ENCODE measurements around the gene BSG. TPM values are rescaled to one million over a fixed set of nuclear protein-coding genes. Genes with fewer than 3 reads are reported as not detected.

BSG gene
- total and polyA plus RNA-seq, 10 of the 15 experiments (the other 5 are each of a cell fraction or from before 2014, with no cell fraction given): 2.8 to 297 (median 199) TPM

GRCh38 chr19:566844-567243, 5.6 kb upstream of the BSG start (continued):
- TF ChIP-seq, protein P1, sequence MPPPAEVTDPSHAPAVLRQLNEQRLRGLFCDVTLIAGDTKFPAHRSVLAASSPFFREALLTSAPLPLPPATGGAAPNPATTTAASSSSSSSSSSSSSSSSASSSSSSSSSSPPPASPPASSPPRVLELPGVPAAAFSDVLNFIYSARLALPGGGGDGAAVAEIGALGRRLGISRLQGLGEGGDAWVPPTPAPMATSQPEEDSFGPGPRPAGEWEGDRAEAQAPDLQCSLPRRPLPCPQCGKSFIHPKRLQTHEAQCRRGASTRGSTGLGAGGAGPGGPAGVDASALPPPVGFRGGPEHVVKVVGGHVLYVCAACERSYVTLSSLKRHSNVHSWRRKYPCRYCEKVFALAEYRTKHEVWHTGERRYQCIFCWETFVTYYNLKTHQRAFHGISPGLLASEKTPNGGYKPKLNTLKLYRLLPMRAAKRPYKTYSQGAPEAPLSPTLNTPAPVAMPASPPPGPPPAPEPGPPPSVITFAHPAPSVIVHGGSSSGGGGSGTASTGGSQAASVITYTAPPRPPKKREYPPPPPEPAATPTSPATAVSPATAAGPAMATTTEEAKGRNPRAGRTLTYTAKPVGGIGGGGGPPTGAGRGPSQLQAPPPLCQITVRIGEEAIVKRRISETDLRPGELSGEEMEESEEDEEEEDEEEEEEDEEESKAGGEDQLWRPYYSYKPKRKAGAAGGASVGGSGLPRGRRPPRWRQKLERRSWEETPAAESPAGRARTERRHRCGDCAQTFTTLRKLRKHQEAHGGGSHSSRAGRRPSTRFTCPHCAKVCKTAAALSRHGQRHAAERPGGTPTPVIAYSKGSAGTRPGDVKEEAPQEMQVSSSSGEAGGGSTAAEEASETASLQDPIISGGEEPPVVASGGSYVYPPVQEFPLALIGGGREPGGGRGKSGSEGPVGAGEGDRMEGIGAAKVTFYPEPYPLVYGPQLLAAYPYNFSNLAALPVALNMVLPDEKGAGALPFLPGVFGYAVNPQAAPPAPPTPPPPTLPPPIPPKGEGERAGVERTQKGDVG (CRISPR knock-in tag; IDR thresholded peaks at IDR 0.05): no peak
- TF ChIP-seq TARDBP (IDR thresholded peaks at IDR 0.05; ENCODE audit: borderline replicate concordance): no peak
- no peak for TF ChIP-seq CBX3 (IDR thresholded peaks at IDR 0.05; ENCODE audit: borderline replicate concordance, low read depth)
- TF ChIP-seq TAF1 (IDR thresholded peaks at IDR 0.05; ENCODE audit: borderline replicate concordance, low read depth, low read length): no peak
- no peak for TF ChIP-seq NFYB (IDR thresholded peaks at IDR 0.05; ENCODE audit: insufficient read depth, low read depth, low read length)
- TF ChIP-seq NFXL1 (IDR thresholded peaks at IDR 0.05; ENCODE audit: borderline replicate concordance): no peak
- TF ChIP-seq ZNF687 (IDR thresholded peaks at IDR 0.05): no peak
- TF ChIP-seq, protein P2, sequence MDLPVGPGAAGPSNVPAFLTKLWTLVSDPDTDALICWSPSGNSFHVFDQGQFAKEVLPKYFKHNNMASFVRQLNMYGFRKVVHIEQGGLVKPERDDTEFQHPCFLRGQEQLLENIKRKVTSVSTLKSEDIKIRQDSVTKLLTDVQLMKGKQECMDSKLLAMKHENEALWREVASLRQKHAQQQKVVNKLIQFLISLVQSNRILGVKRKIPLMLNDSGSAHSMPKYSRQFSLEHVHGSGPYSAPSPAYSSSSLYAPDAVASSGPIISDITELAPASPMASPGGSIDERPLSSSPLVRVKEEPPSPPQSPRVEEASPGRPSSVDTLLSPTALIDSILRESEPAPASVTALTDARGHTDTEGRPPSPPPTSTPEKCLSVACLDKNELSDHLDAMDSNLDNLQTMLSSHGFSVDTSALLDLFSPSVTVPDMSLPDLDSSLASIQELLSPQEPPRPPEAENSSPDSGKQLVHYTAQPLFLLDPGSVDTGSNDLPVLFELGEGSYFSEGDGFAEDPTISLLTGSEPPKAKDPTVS (IDR thresholded peaks at IDR 0.05; ENCODE audit: low read depth, low read length): no peak
- no peak for TF ChIP-seq NR2C2 (IDR thresholded peaks at IDR 0.05; ENCODE audit: borderline replicate concordance, control insufficient read depth, insufficient read length, low read depth)
